Prostate gland (tissue), 2 donors: ENCODE results near the gene SVEP1. TPM values are rescaled to one million over a fixed set of nuclear protein-coding genes. Genes with fewer than 3 reads are reported as not detected.

Source experiments
- DNase-seq: peaks from one replicate; pipeline ENCODE4 v3.0.0-alpha.2; 2019; ENCODE audit warnings: low spot score
- H3K27ac ChIP-seq, 2 donors: fragments of 200-600 bp; sonication (generic); 2 replicates each; pipeline ENCODE4 v1.5.1; 2017 to 2019
- H3K27me3 ChIP-seq: fragments of 200-600 bp; sonication (generic); replicated peaks from 2 replicates; pipeline ENCODE4 v1.5.1; 2019; ENCODE audit not compliant: insufficient read depth
- H3K36me3 ChIP-seq, 2 donors: fragments of 200-600 bp; sonication (generic); 1 replicate in 1 of 2; 2 replicates in 1 of 2; pipeline versions ENCODE4 v1.5.1 to v1.8.1; 2017 to 2019
- H3K4me1 ChIP-seq: fragments of 200-600 bp; sonication (generic); replicated peaks from 2 replicates; pipeline ENCODE4 v1.5.1; 2019
- H3K4me3 ChIP-seq, 2 donors: fragments of 200-600 bp; sonication (generic); 2 replicates each; pipeline ENCODE4 v1.5.1; 2017 to 2019
- H3K9me3 ChIP-seq: fragments of 200-600 bp; sonication (generic); 2 replicates; pipeline ENCODE4 v1.5.1; 2017
- POLR2A ChIP-seq: fragments of 450-650 bp; IDR thresholded peaks from one replicate; pipeline ENCODE4 v1.6.1; 2016; ENCODE audit warnings: antibody characterized with exemption, mild to moderate bottlenecking
- POLR2AphosphoS5 ChIP-seq: sonication (generic); formaldehyde crosslinking; IDR thresholded peaks from one replicate; pipeline ENCODE4 v1.6.1; 2017; ENCODE audit warnings: antibody characterized with exemption
- WGBS: methylation state at CpG from one replicate; pipeline ENCODE4 v1.1.5; 2018; 5-methylcytosine and 5-hydroxymethylcytosine counted together
- intact Hi-C: fragments of 100-400 bp; cut with DNase I; formaldehyde crosslinking; loops from one replicate; pipeline ENCODE4 v1.14.2; 2022
- total RNA-seq, 2 donors: library from RNA; depleted of rRNA; stranded (reverse); fragments of >200 nt; gene quantifications; one replicate each; pipeline ENCODE4 v1.1.0, GENCODE V29; 2016
- TF ChIP-seq, protein P1 (sequence below), 4 experiments: fragments of 200-600 bp in 2 of 4; fragments of 450-650 bp in 2 of 4; sonication (generic) in 2 of 4; IDR thresholded peaks; 1 replicate in 3 of 4; 2 replicates in 1 of 4; pipeline ENCODE4 v1.5.1; 2016 to 2019; ENCODE audit warnings: antibody characterized with exemption in 4 of 4, mild to moderate bottlenecking in 2 of 4, moderate library complexity in 2 of 4

SVEP1 gene
- total RNA-seq, 2 donors from 2014 or later, result 2.7 to 5.8 TPM

GRCh38 chr9:110357505-110357904 lies 222.0 kb downstream of the SVEP1 start:
- H3K9me3 ChIP-seq, result no peaks in the 10 kb centered on the region
- no peak for DNase-seq
- no peaks in the 10 kb centered on the region for H3K36me3 ChIP-seq
- intact Hi-C loops, result no loop called here
- 38% methylated on average over 2 of the region's 2 CpGs for WGBS
- no peaks in the 10 kb centered on the region for H3K4me1 ChIP-seq
- TF ChIP-seq POLR2A (no peak), POLR2AphosphoS5 (no peak)
- TF ChIP-seq, protein P1, sequence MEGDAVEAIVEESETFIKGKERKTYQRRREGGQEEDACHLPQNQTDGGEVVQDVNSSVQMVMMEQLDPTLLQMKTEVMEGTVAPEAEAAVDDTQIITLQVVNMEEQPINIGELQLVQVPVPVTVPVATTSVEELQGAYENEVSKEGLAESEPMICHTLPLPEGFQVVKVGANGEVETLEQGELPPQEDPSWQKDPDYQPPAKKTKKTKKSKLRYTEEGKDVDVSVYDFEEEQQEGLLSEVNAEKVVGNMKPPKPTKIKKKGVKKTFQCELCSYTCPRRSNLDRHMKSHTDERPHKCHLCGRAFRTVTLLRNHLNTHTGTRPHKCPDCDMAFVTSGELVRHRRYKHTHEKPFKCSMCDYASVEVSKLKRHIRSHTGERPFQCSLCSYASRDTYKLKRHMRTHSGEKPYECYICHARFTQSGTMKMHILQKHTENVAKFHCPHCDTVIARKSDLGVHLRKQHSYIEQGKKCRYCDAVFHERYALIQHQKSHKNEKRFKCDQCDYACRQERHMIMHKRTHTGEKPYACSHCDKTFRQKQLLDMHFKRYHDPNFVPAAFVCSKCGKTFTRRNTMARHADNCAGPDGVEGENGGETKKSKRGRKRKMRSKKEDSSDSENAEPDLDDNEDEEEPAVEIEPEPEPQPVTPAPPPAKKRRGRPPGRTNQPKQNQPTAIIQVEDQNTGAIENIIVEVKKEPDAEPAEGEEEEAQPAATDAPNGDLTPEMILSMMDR (IDR thresholded peaks at IDR 0.05), result no peak
- no peaks in the 10 kb centered on the region for H3K27me3 ChIP-seq
- no peak overlapping the region for H3K4me3 ChIP-seq
- no peak overlapping the region for H3K27ac ChIP-seq

GRCh38 chr9:110356639-110357395 lies 222.7 kb downstream of the SVEP1 start:
- intact Hi-C loops, result no loop called here
- no peak for DNase-seq
- Histone ChIP-seq H3K27me3 (no peaks in the 10 kb centered on the region), H3K27ac (no peak overlapping the region), H3K36me3 (no peaks in the 10 kb centered on the region), H3K9me3 (no peaks in the 10 kb centered on the region), H3K4me1 (no peaks in the 10 kb centered on the region), H3K4me3 (no peak overlapping the region)
- TF ChIP-seq POLR2AphosphoS5, result no peak
- TF ChIP-seq, protein P1 (IDR thresholded peaks at IDR 0.05), result no peak
- no peak for TF ChIP-seq POLR2A
- WGBS, result 71% methylated on average over 4 of the region's 4 CpGs

GRCh38 chr9:110355911-110356310 lies 223.6 kb downstream of the SVEP1 start:
- Histone ChIP-seq H3K4me3 (no peak overlapping the region), H3K4me1 (no peaks in the 10 kb centered on the region), H3K27ac (no peak overlapping the region), H3K27me3 (no peaks in the 10 kb centered on the region), H3K36me3 (no peaks in the 10 kb centered on the region), H3K9me3 (no peaks in the 10 kb centered on the region)
- WGBS, result 94% methylated on average over 2 of the region's 2 CpGs
- intact Hi-C loops, result no loop called here
- TF ChIP-seq POLR2A, result no peak
- TF ChIP-seq, protein P1 (IDR thresholded peaks at IDR 0.05), result no peak
- TF ChIP-seq POLR2AphosphoS5, result no peak
- no peak for DNase-seq

- no peak for DNase-seq
- Histone ChIP-seq H3K4me1 (no peaks in the 10 kb centered on the region), H3K36me3 (no peaks in the 10 kb centered on the region), H3K9me3 (no peaks in the 10 kb centered on the region), H3K27me3 (no peaks in the 10 kb centered on the region), H3K27ac (no peak overlapping the region), H3K4me3 (no peak overlapping the region)
- intact Hi-C loops, result no loop called here
- TF ChIP-seq, protein P1 (IDR thresholded peaks at IDR 0.05), result no peak
- TF ChIP-seq POLR2AphosphoS5 (no peak), POLR2A (no peak)
- WGBS, result 26% methylated on average over 1 of the region's 1 CpG
Measured at GRCh38 chr9:110351009-110351467, 228.5 kb downstream of the SVEP1 start.

DNA sequence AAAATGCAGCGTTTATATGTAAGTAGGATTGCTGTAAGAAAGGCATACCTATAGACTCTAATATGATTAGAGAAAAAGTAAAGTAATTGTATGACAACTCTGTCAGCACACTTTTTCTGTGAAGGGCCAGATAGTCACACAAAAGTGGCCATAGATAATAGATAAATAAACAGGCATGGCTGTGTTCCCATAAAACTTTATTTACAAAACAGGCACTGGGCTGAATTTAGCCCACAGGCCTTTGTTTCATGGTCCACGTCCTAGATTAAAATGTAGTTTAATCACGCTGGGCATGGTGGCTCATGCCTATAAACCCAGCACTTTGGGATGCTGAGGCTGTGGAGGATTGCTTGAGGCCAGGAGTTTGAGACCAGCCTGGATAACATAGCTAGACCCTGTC lies 233.2 kb downstream of the SVEP1 start:
- no peak for TF ChIP-seq POLR2A
- TF ChIP-seq, protein P1 (IDR thresholded peaks at IDR 0.05), result no peak
- no peaks in the 10 kb centered on the region for H3K9me3 ChIP-seq

More for the DNA sequence above, 233.2 kb downstream of the SVEP1 start:
- WGBS, result 38% methylated on average over 3 of the region's 3 CpGs
- no peaks in the 10 kb centered on the region for H3K4me1 ChIP-seq
- no peak for DNase-seq
- intact Hi-C loops, result no loop called here
- no peak overlapping the region for H3K4me3 ChIP-seq
- no peak overlapping the region for H3K27ac ChIP-seq
- H3K27me3 ChIP-seq, result no peaks in the 10 kb centered on the region
- H3K36me3 ChIP-seq, result no peaks in the 10 kb centered on the region
